ENCODE data around the gene ADRA2A. TPM values are rescaled to one million over a fixed set of nuclear protein-coding genes. Genes with fewer than 3 reads are reported as not detected.

The ADRA2A gene
- total RNA-seq, 4 donors from 2014 or later = 8.5 to 62.1 (median 17.6) TPM

- H3K9me3 ChIP-seq = no peaks in the 10 kb centered on the region
- WGBS, 2 donors = 62 to 77% methylated on average over 12 of the region's 12 CpGs
Measured at GRCh38 chr10:111113961-111114757, 37.3 kb downstream of the ADRA2A start.

GRCh38 chr10:111114758-111115500 lies 38.1 kb downstream of the ADRA2A start:
- H3K4me1 ChIP-seq = no peaks in the 10 kb centered on the region
- no peak for DNase-seq (ENCODE audit: low spot score in 2 of 2)
- TF ChIP-seq EP300 (IDR thresholded peaks at IDR 0.05) = no peak
- TF ChIP-seq POLR2A (IDR thresholded peaks at IDR 0.05) = no peak
- TF ChIP-seq CTCF (IDR thresholded peaks at IDR 0.05) = no peak
- H3K9me3 ChIP-seq = no peaks in the 10 kb centered on the region
- H3K27ac ChIP-seq = no peak overlapping the region
- 83 to 86% methylated on average over 10 to 12 of the region's 12 CpGs for WGBS, 2 donors
- H3K27me3 ChIP-seq = no peaks in the 10 kb centered on the region
- H3K4me3 ChIP-seq = no peak overlapping the region
- H3K36me3 ChIP-seq = no peaks in the 10 kb centered on the region

More at GRCh38 chr10:111113961-111114757, 37.3 kb downstream of the ADRA2A start:
- no peaks in the 10 kb centered on the region for H3K4me1 ChIP-seq
- H3K36me3 ChIP-seq = no peaks in the 10 kb centered on the region
- no peak for DNase-seq (ENCODE audit: low spot score in 2 of 2)
- no peaks in the 10 kb centered on the region for H3K27me3 ChIP-seq
- H3K4me3 ChIP-seq = no peak overlapping the region
- TF ChIP-seq POLR2A (IDR thresholded peaks at IDR 0.05) (no peak), EP300 (IDR thresholded peaks at IDR 0.05) (no peak), CTCF (IDR thresholded peaks at IDR 0.05) (no peak)
- H3K27ac ChIP-seq = no peak overlapping the region

GRCh38 chr10:111116211-111116610 lies 39.4 kb downstream of the ADRA2A start:
- Histone ChIP-seq H3K36me3 (no peaks in the 10 kb centered on the region), H3K27ac (no peak overlapping the region), H3K27me3 (no peaks in the 10 kb centered on the region), H3K4me1 (no peaks in the 10 kb centered on the region), H3K9me3 (no peaks in the 10 kb centered on the region), H3K4me3 (no peak overlapping the region)
- WGBS, 2 donors = 83 to 94% methylated on average over 5 to 8 of the region's 9 CpGs
- no peak for DNase-seq (ENCODE audit: low spot score in 2 of 2)
- TF ChIP-seq EP300 (IDR thresholded peaks at IDR 0.05) (no peak), POLR2A (IDR thresholded peaks at IDR 0.05) (no peak)

GRCh38 chr10:111116762-111117445 lies 40.1 kb downstream of the ADRA2A start:
- Histone ChIP-seq H3K9me3 (no peaks in the 10 kb centered on the region), H3K36me3 (no peaks in the 10 kb centered on the region), H3K27me3 (no peaks in the 10 kb centered on the region), H3K27ac (no peak overlapping the region), H3K4me1 (no peaks in the 10 kb centered on the region), H3K4me3 (no peak overlapping the region)
- no peak for DNase-seq (ENCODE audit: low spot score in 2 of 2)
- WGBS, 2 donors = 79 to 96% methylated on average over 9 to 16 of the region's 16 CpGs
- TF ChIP-seq CTCF (IDR thresholded peaks at IDR 0.05) = no peak
- TF ChIP-seq POLR2A (IDR thresholded peaks at IDR 0.05) = no peak
- TF ChIP-seq EP300 (IDR thresholded peaks at IDR 0.05) = no peak

- WGBS, 2 donors = 77 to 89% methylated on average over 8 of the region's 8 CpGs
- H3K36me3 ChIP-seq = no peaks in the 10 kb centered on the region
- no peaks in the 10 kb centered on the region for H3K27me3 ChIP-seq
- TF ChIP-seq CTCF (IDR thresholded peaks at IDR 0.05) = no peak
- no peak for TF ChIP-seq EP300 (IDR thresholded peaks at IDR 0.05)
- no peak for TF ChIP-seq POLR2A (IDR thresholded peaks at IDR 0.05)
- no peak overlapping the region for H3K27ac ChIP-seq
- H3K4me3 ChIP-seq = no peak overlapping the region
- no peaks in the 10 kb centered on the region for H3K9me3 ChIP-seq
- no peak for DNase-seq (ENCODE audit: low spot score in 2 of 2)
- H3K4me1 ChIP-seq = no peaks in the 10 kb centered on the region
Measured at GRCh38 chr10:111117528-111118277, 40.9 kb downstream of the ADRA2A start.
